Hindlimb muscle (tissue), 1 donor: ENCODE data around the gene SEMA4G. TPM values are rescaled to one million over a fixed set of nuclear protein-coding genes. Genes with fewer than 3 reads are reported as not detected.

Experiments
- DNase-seq: peaks from one replicate; pipeline ENCODE4 v3.0.0-alpha.2; 2013
- polyA plus RNA-seq: library from polyadenylated mRNA; unstranded; fragments of 120-200 nt; gene quantifications from one replicate; pipeline ENCODE4 v1.2.1, GENCODE V29; 2013; ENCODE audit not compliant: insufficient read length

Gene SEMA4G
- polyA plus RNA-seq = 7.3 TPM

- DNase-seq = peak; percentile 38
Observed at GRCh38 chr10:100969187-100970075, at the start of gene SEMA4G. Gene SEMA4G (plus strand): TSS chr10:100969504. CDS start chr10:100972913, 3,409 bp downstream.

GRCh38 chr10:100923580-100923979 lies 45.7 kb upstream of the SEMA4G start:
- no peak for DNase-seq

- DNase-seq = no peak
Observed at GRCh38 chr10:100927266-100927665, 42.0 kb upstream of the SEMA4G start.

- DNase-seq = no peak
Observed at GRCh38 chr10:100928039-100928438, 41.3 kb upstream of the SEMA4G start.

GRCh38 chr10:100930368-100930767 lies 38.9 kb upstream of the SEMA4G start:
- DNase-seq = no peak

- DNase-seq = no peak
Observed at GRCh38 chr10:100934084-100934659, 35.1 kb upstream of the SEMA4G start.

- DNase-seq = no peak
Observed at GRCh38 chr10:100939763-100940344, 29.4 kb upstream of the SEMA4G start.

- DNase-seq = no peak
Observed at GRCh38 chr10:100942229-100942628, 27.1 kb upstream of the SEMA4G start.

- DNase-seq = no peak
Observed at GRCh38 chr10:100943508-100943907, 25.8 kb upstream of the SEMA4G start.

- DNase-seq = no peak
Observed at GRCh38 chr10:100945754-100946153, 23.6 kb upstream of the SEMA4G start.

GRCh38 chr10:100948916-100949315 lies 20.4 kb upstream of the SEMA4G start:
- no peak for DNase-seq

- DNase-seq = no peak
Observed at GRCh38 chr10:100960251-100960650, 9.1 kb upstream of the SEMA4G start.

- no peak for DNase-seq
Observed at GRCh38 chr10:100962351-100963080, 6.8 kb upstream of the SEMA4G start.

GRCh38 chr10:100963826-100964225 lies 5.5 kb upstream of the SEMA4G start:
- no peak for DNase-seq

GRCh38 chr10:100965820-100966219 lies 3.5 kb upstream of the SEMA4G start:
- no peak for DNase-seq

GRCh38 chr10:100966887-100967286 lies 2.4 kb upstream of the SEMA4G start:
- no peak for DNase-seq

GRCh38 chr10:100967332-100967731 lies 2.0 kb upstream of the SEMA4G start:
- DNase-seq = no peak

- DNase-seq = no peak
Observed at GRCh38 chr10:100968062-100968736, 1.1 kb upstream of the SEMA4G start.

- DNase-seq = no peak
Observed at GRCh38 chr10:100968863-100969186, 479 bp upstream of the SEMA4G start.

- DNase-seq = no peak
Observed at GRCh38 chr10:100970076-100970913, 991 bp downstream of the SEMA4G start.
